Upper lobe of right lung (tissue), 1 donor: ENCODE results near the gene AGR3. TPM values are rescaled to one million over a fixed set of nuclear protein-coding genes. Genes with fewer than 3 reads are reported as not detected.

ENCODE experiments used
- ATAC-seq: fragments of 200-7000 bp; cut with Tn5 transposase; one replicate; pipeline ENCODE4 v1.9.1; 2020; ENCODE audit warnings: mild to moderate bottlenecking, moderate library complexity
- DNase-seq: peaks from one replicate; pipeline ENCODE4 v3.0.0-alpha.2; 2020
- H3K27ac ChIP-seq: fragments of 200-600 bp; one replicate; pipeline ENCODE4 v1.8.0; 2022
- H3K27me3 ChIP-seq: fragments of 200-600 bp; one replicate; pipeline ENCODE4 v1.8.0; 2022; ENCODE audit warnings: mild to moderate bottlenecking
- H3K36me3 ChIP-seq: fragments of 200-600 bp; one replicate; pipeline ENCODE4 v1.8.0; 2022
- H3K4me1 ChIP-seq: fragments of 200-600 bp; one replicate; pipeline ENCODE4 v1.8.0; 2022
- H3K4me3 ChIP-seq: fragments of 200-600 bp; one replicate; pipeline ENCODE4 v1.8.0; 2022; ENCODE audit warnings: mild to moderate bottlenecking
- H3K9me3 ChIP-seq: fragments of 200-600 bp; one replicate; pipeline ENCODE4 v1.8.0; 2022
- CTCF ChIP-seq: fragments of 200-600 bp; IDR thresholded peaks from one replicate; pipeline ENCODE4 v1.8.0; 2022; ENCODE audit warnings: antibody characterized with exemption
- intact Hi-C: fragments of 100-400 bp; cut with DNase I; formaldehyde crosslinking; loops from one replicate; pipeline ENCODE4 v1.11.0; 2022
- total RNA-seq: library from RNA; stranded (reverse); fragmentation: NEBNext Ultra II Directional; extraction: Animal tissue kit (Norgen Biotek cat#: 25700); gene quantifications from one replicate; pipeline ENCODE4 v1.2.1, GENCODE V29; 2021
- donor health status: DM: no; HTN: yes; CAD: no; lungs with severe emphysema.

The AGR3 gene
- total RNA-seq, 1 donor from 2014 or later: 37.2 TPM

DNA sequence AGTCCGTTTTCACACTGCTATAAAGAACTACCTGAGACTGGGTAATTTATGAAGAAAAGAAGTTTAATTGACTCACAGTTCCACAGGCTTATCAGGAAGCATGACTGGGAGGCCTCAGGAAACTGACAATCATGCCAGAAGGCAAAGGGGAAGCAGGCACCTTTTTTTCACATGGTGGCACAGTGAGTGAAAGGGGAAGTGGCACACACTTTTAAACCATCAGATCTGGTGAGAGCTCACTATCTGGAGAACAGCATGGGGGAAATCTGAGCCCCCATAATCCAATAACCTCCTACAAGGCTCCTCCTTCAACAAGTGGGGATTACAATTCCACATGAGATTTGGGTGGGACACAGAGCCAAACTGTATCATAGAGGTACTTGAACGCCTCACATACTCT, 30.0 kb downstream of the AGR3 start:
- no peak overlapping the region for H3K4me3 ChIP-seq
- no peaks in the 10 kb centered on the region for H3K27me3 ChIP-seq
- no peaks in the 10 kb centered on the region for H3K4me1 ChIP-seq
- TF ChIP-seq CTCF: no peak
- H3K27ac ChIP-seq: no peak overlapping the region
- no peaks in the 10 kb centered on the region for H3K36me3 ChIP-seq
- H3K9me3 ChIP-seq: no peaks in the 10 kb centered on the region
- intact Hi-C loops: no loop called here
- no peak for DNase-seq
- peak; percentile 24 for ATAC-seq

GRCh38 chr7:16850614-16851466, 30.9 kb downstream of the AGR3 start:
- ATAC-seq: no peak
- H3K27me3 ChIP-seq: no peaks in the 10 kb centered on the region
- no peaks in the 10 kb centered on the region for H3K4me1 ChIP-seq
- no peak for TF ChIP-seq CTCF
- intact Hi-C loops: no loop called here
- H3K9me3 ChIP-seq: no peaks in the 10 kb centered on the region
- no peak overlapping the region for H3K27ac ChIP-seq
- H3K4me3 ChIP-seq: no peak overlapping the region
- H3K36me3 ChIP-seq: no peaks in the 10 kb centered on the region
- no peak for DNase-seq

- Histone ChIP-seq H3K27ac (no peak overlapping the region), H3K9me3 (no peaks in the 10 kb centered on the region), H3K4me1 (no peaks in the 10 kb centered on the region), H3K36me3 (no peaks in the 10 kb centered on the region), H3K27me3 (no peaks in the 10 kb centered on the region), H3K4me3 (no peak overlapping the region)
- no peak for TF ChIP-seq CTCF
- DNase-seq (no peak), ATAC-seq (no peak)
- intact Hi-C loops: no loop called here
These were observed 32.3 kb downstream of the AGR3 start for GRCh38 chr7:16849296-16850148.

- H3K9me3 ChIP-seq: no peaks in the 10 kb centered on the region
- no peaks in the 10 kb centered on the region for H3K4me1 ChIP-seq
- H3K27me3 ChIP-seq: no peaks in the 10 kb centered on the region
- intact Hi-C loops: no loop called here
- no peak for TF ChIP-seq CTCF
- ATAC-seq (peak; percentile 97), DNase-seq (peak; percentile 73)
- H3K36me3 ChIP-seq: no peaks in the 10 kb centered on the region
- no peak overlapping the region for H3K4me3 ChIP-seq
- peak overlapping the region; percentile 63 for H3K27ac ChIP-seq
These were observed 34.4 kb downstream of the AGR3 start for GRCh38 chr7:16847381-16847860.

DNA sequence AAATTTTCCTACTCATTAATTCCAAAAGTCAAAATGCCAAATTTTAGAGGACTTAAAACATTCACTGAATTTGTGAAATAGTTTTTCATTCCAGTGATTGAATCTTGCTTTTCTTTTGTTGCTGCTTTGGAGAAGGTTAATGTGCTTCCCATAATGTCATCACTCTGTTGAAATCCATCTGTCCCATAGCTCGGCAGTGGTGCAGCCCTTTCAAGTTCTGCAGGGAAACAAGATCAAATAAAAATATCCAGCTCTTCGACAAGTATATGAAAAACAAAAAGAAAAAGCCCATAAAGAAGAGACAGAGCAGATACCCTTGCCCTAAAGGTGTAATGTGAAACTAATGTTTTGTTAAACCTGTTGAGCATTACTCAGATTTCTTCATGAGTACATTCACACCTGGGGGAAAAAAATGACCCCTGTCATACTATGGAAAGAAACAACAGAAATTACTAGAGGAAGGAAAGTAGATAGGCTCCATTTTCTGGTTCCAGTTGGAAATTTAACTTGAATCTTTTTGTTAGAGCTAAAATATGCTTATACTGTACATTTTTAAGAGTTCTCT, 35.1 kb downstream of the AGR3 start:
- no peaks in the 10 kb centered on the region for H3K36me3 ChIP-seq
- no peak for DNase-seq
- TF ChIP-seq CTCF: no peak
- intact Hi-C loops: no loop called here
- no peaks in the 10 kb centered on the region for H3K27me3 ChIP-seq
- H3K4me1 ChIP-seq: no peaks in the 10 kb centered on the region
- no peak overlapping the region for H3K4me3 ChIP-seq
- no peaks in the 10 kb centered on the region for H3K9me3 ChIP-seq
- H3K27ac ChIP-seq: peak overlapping the region; percentile 63
- no peak for ATAC-seq
